Measurements from ENCODE around the gene CCKAR.

Gene CCKAR

DNA sequence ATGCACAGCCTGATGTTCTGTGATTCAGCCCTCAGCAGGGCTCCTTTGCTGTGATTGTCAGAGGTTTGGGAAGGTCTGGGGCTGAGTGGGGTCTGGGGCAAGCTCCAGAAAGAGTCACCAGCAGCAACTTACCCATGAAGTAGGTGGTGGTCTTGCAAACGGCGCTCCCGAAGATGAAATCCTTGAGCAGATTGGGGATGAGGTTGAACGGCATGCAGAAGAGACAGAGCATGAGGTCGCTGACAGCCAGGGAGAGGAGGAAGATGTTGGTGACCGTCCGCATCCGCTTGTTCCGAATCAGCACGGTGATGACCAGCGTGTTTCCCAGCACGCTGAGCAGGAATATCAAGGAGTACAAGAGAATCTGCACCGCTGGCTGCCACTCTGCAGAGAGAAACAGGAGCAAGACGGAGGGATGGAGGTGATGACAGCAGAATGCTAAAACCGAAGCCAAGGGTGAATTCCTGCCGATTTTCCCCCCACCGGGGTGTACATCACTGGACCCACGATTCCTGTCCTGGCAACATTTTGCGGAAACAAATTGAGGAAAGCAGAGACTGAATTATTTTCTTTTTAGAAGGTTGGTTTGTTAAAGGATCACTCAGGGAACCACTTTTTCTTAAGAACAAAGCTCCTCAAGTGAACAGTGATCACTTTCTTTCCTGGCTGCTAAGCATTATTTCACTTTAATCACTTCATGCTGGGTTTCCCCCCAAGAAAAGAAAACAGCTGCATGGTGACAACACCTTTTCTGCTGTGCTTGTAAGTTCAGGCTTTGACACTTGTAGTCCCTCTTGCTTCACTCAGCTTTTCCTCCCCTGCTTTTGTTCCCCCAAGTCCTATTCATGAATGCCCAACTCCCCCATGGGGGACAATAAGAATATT is 941 bp downstream of the CCKAR start:
- DNase-seq, result no peak

DNA sequence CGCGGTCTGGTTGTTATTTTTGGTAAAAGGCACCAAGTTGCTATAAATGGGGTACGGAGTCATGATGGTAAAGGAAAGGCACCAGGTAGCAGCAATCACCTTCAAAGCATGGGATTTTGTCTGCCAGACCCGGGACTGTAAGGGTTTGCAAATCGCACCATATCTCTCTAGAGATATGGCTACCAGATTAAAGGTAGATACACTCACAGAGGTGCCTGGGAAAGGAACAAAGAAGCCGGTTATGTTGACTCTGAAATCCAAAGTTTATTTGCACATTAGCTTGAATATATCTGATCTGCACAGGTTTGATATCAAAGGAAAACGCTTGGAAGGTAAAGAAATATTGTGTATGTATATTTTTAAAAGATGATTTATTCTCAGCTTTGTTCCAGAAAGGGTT is 4.6 kb downstream of the CCKAR start:
- DNase-seq, result no peak

DNA sequence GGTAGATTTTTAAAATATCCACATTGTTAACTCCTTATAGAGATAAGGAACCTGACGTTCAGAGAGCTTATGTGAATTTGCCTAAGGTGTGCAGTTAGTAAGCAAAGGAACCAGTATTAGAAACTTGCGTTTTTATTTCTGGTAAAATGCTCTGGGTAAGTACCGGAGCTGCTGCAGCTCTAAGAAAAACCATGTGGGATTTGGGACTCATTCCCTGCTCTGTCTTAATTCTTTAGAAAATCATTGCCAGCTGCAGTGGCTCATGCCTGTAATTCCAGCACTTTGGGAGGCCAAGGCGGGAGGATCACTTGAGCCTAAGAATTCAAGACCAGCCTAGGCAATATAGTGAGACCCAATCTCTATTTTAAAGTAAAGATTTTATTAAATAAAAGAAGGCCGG is 5.8 kb downstream of the CCKAR start:
- DNase-seq, result no peak

DNA sequence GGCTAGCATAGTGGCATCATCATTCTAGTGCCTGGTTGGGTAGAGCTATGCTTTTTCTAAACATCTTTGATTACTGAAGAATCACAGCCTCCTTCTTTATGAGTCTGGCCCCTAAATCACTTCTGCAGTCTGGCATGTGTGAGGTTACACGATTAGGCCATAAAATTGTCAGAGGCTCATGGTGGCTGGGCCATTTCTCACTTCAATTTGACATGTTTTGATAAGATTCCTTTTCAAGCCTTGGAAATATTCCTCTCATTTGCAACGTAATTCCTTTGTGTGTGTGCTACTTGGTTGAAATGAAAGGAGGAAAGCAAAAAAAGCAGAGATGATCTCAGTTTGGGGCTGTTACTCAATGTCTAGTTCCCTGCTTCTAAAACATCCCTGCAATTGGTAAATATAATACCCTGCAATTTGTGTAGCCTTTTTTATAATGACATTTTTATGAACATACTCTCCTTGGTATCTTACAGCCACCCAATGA is 6.2 kb downstream of the CCKAR start:
- DNase-seq, result no peak

DNA sequence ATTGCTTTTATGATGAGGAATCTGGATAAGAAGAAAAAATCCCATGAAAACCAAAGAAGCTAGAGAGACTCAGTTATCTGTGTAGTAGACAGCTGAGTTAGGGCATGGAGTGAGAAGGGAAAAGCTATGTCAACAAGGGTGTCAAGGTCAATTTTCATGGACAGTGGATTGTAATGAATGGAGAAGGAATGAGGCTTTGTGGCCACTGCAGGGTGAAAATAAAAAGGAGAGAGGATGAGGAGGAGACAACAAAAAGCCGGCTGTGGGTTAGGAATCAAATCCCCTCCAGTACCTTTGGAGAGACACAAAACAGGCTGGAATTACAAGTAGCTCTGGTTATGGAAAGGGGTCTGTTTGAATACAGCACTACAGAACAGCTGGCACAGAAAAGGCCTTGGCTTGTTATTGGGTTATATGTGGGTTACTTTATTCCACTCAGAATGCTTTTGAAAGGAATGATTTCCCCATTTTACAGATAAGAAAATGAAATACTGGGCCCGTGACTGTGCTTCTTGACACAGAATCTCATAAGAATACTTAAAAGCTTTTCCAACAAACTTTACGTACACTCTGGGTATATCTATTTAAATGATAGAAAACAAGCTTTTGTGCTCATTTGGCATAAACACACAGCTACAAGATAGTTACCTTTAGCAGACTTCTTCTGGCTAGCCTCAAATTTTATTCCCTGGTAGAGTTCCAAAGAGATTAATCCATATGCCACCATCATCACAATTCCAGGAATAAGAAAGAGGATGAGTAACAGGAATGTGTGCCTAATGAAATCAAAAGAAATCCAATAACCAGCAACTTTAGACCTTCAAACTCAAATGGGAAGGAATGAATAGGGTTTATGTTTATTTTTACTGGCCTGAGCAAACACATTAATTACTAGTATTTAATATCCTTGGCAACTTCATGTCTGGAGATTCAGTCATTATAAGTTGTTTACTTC is 7.5 kb downstream of the CCKAR start:
- DNase-seq, result no peak

DNA sequence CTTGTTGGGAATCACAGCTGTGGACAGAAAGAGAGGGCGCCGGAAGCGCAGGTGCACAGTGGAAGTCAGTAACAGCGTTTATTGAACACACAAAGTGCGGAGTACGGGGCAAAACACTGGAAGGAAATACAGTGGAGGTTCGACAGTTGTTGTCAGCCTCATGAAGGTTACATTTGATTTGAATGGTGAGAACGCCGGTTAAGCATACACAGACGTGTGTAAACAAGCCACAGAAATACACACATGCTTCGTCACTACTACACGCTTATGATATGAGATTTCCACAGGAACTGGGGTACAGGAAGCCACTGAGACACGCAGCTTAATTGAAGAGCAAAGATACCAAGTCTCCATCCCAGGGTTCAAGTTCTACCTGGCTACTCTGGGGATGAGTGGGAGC is 12.0 kb downstream of the CCKAR start:
- DNase-seq, result no peak

DNA sequence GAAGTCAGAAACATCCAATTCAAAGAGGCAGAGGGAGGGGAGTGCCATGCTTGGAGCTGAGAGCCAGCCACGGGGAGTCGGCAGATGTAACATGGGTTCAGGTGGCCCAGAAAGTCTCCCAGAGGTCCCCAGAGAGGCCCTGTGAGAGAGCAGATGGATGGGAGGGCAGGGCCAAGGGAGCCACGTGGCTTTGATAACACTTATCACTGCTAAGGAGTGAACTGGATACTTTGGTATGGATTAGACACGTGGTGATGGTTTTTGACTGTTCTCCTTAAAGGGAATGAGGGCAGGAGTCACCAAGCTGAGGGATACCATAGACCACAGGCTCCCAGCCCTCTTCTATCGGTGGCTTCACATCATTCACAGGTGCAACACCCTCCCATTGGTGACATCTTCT is 13.7 kb downstream of the CCKAR start:
- peak; percentile 21 to 62 for DNase-seq

DNA sequence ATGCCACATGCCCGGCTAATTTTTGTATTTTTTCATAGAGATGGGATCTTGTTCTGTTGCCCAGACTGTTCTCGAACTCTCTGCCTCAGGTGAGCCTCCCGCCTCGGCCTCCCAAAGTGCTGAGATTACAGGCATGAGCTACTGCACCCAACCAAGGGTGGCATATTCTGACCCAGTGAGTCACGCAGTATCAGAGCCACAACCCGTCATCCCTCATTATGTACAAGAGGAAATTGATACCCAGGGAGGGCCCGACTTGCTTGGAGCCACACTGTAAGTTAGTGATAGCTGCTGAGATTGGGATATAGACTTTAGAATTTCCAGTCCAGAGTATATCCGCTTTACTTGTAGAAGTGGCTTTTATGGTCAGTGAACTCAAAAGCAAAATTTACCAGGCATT is 14.6 kb downstream of the CCKAR start:
- DNase-seq, result no peak

DNA sequence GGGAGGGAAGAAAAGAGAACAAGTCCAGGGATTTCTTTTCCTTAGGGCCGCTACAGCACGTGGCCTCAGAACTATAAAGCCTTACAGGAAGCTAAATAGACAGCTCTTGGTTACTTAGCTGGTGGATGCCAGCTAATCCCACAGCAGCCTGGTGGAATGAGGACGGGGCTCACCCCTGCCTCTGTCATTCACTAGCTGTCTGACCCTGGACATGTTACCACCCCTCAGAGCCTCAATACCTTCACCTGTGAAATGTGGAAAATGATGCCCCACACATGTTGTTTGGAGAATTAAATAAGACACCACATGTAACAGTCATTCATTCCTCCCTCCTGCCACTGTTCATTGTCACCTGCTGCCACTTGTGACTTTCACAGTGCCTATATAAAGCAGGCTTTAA is 15.7 kb downstream of the CCKAR start:
- DNase-seq, result no peak

DNA sequence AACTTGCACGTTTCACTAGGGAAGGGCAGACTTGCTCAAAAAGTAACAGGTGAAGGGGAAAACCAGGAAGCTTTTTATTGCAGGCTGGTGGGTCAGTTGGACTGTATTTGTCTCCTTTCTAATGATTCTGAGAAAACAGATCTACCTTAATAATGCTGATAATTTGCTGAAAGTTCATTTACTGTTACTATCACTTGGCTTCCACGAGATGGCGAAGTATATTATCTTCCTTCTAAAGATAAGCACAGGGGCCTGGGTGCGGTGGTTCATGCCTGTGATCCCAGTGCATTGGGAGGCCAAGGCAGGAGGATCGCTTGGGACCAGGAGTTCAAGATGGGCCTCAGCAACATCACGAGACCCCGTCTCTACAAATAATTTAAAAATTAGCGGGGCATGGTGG is 16.4 kb downstream of the CCKAR start:
- no peak for DNase-seq

DNA sequence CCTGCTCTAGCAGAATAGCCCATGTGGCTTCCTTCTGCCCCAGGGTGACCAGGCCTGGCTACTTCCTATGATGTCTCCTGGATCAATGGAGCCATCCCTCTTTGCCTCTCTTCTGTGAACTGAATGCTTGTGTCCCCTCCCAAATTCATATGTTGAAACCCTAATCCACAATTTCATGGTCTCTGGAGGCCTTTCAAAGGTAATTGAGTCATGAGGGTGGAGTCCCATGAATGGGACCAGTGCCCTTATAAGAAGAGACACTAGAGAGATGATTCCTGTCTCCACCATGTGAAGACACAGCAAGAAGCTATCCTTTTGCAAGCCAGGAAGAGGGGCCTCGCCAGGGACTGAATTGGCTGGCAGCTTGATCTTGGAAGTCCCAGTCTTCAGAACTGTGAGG is 18.4 kb downstream of the CCKAR start:
- no peak for DNase-seq

DNA sequence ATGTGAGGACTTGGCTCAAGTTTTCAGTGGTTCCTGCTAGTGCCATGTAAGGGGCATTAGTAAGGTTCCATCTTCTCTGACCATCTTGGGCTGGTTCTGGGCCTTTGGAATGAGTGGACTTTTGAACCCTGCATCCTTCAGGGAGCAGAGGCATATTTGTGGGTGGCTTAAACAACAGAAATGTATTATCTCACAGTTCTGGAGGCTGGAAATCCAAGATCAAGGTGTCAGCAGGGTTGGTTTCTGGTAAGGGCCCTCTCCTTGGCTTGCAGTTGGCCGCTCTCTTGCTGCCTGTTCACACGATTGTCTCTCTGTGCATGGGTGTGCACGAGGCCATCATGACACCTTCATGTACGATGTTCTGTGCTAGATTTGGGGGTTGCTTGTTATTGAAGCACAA is 21.3 kb downstream of the CCKAR start:
- no peak for DNase-seq

DNA sequence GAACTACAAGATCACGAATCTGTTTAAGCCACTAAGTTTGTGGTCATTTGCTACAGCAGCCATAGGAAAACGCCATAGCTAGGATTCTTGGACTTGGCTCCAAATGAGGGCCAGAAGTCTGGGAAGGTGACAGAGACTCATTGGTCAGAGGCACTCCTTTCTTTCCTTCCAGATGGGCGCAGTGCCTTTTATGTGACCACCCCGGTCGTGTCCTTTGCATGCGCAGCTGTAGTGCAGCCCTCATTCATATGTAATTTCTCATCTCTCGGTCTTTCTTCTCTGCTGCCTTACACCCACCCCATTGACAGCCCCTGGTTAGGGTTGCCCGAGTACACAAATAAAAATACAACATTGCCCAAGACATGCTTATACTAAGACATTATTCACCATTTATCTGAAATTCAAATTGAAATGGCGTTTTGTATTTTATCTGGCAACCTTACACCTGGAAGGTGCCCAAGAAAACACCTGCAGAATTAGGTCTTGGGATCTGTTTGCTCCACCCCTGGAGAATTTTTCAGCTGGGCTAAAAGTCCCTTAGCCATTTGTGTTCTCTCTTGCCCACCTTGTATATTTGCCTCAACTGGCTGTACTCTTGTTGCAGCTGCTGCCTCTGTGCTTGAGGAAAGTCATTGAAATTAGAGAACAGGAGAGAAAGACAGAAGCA is 21.9 kb downstream of the CCKAR start:
- no peak for DNase-seq

DNA sequence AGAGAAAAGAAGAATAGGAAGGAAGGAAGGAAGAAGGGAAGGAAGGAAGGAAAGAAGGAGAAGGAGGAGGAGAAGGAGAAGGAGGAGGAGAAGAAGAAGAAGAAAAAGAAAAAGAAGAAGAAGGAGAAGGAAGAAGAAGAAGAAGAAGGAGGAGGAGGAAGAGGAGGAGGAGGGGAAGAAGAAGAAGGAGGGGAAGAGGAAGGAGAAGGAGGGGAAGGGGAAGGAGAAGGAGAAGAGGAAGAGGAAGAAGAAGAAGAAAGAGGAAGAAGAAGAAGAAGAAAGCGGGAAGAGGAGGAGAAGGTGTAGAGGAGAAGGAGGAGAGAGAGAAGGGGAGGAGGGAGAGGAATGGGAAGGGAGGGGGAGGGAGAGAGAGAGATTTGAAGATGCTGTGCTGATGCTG is 22.6 kb downstream of the CCKAR start:
- no peak for DNase-seq

DNA sequence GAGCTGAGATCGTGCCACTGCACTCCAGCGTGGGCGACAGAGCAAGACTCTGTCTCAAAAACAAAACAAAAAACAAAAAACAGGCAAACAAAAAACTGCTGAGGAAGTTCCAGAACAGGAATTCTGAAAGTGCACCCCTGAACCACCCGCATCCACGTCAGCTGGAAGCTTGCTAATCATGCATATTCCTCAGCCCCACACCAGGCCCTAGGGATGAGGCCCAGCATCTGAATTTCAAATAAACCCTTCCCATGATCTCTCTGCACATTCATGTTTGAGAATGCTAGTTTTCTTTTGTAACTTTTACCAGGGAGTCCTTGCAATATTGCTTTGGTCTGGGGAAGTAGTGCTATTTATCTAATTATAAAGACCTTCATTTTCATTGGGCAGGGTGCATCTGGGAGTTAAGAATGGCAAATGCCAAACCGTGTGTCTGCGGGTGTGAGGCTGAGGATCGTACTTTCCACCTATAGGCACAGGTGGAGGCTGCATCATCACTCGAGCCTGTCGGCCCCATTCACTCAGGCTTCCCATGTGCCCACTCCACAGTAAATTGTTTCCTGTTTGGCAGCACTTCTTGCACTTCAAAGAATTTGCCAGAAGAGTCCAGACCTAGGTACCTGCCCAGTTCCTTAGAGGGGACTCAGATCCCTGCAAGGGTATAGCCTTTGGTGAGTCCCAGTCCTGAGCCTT is 23.6 kb downstream of the CCKAR start:
- DNase-seq, result no peak

DNA sequence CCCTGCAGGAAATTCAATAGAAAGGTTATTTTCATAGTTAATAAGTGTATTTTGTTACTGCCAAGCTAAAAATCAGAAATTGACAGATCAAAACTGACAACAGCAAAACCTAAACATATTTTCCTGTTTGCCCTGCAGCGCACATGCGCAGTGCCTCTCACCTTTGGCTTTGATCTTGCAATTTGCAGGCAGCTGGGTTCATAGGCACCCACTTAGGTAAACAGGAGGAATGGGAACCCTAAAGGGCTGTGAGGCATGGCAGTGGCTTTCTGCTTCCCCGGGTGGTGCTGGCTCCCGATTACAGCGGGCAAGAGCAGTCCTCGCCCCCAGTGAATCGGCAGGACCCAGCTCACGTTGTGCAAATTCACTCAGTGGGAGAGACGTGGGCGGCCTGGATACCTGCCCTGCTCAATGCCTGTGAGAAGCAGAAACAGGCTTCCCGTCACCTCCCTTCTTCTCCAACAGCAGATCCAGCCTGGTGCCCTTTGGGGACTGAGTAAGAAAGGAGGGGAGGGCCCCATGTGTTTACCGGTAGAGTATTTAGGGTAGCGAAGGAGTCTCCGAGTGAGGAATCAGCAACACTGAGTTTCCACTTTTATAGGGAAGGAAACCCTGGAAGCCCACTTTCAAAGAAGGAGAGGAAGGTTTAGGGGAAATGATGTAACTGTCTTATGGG is 25.7 kb downstream of the CCKAR start:
- no peak for DNase-seq

DNA sequence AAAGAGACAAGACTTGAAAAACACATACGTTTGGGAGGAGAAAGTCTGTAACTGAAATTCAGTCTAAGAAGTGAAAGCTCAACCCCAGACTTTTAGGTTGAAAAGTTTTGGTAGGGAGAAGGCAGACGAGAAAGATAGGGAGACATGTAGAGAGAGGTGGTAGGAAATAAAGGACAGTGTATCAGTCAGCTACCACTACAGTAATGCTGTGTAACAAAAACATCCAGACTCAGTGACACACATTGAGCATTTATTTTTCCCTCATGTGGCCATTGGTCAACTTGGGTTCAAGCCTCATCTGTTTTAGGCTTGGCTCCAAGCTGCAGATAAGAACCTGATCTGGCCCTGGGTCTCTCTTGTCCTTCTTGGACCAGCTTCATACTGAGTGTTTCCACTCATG is 26.9 kb downstream of the CCKAR start:
- DNase-seq, result no peak

DNA sequence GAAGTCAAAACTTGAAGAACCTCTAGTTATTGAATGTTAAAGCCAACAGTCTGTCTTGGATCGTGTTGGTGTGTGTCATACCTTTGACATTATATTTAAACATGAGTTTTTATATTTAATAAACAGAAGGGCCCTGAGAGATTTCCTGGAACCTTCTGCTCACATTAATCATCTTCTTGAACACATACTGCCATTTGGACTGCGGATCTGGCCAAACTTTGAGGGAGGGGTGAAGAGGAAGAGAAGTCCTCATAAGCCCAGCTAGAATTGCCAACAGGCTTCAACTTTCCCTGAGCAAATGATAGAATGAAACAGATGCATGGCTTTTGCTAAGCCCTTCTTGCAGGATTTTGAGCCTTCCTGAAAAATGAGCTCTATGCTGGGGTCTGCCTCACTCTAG is 27.4 kb downstream of the CCKAR start:
- no peak for DNase-seq

DNA sequence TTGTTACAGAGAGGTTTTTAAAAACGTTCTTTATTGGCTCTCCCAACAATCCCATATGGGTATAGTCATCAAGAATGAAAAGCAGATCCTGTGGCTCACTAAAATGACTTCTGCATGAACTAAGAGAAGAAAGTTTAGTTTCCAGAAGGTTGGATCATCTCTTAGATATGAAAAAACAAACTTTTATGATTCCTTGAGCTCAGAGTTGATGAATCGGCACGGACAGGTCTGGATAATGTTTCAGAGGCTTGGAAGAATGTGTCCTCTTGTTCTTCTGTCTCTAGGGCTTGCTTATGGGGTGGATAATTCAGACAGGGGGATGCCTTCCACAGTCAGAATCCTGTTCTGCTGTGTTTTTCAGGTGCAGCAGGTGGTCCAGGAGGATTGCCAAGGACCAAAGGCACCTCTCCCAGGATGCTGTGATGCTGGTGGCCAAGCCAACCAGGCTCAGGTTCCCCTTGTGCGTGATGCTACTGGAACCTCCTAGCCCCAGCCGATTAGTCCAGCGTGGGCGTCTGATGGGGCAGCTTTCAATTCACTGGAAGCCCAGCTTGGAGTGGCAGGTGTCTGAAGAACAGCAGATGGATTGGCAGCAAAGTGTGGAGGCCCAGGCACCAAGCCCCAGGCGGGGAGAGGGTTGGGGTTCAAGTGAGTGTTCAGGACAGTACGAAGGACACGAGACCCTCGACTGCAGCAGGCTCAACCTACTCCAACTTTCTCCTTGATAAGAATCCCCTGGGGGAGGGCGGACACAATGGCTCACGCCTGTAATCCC is 30.3 kb downstream of the CCKAR start:
- no peak for DNase-seq

DNA sequence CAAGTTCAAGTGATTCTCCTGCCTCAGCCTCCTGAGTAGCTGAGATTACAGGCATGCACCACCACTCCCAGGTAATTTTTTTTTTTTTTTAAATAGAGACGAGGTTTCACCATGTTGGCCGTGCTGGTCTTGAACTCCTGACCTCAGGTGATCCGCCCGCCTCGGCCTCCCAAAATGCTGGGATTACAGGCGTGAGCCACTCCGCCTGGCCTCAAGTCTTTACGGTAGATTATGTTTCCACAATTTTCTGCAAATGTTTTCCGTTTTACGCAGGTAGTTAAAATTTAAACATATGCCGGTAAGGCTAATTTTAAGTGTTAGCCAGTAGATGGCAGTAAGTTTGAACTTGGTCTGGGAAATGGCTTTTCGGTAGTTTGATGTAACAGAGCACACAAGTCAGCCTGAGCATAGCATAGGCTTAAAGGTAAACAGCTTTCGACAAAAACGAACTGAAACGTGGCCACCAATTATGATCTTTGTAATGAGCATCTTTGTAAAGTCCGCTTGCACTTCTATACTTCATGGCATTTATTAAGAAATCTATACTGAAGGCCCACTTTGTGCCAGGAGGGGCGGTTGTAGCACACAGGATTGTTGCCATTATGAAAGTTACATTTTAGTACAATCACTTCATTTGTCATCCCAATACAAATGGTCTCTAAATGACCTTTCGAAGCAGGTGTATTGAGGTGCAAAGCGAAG is 31.1 kb downstream of the CCKAR start:
- peak in 1 of 2 experiments; percentile 61 for DNase-seq

DNA sequence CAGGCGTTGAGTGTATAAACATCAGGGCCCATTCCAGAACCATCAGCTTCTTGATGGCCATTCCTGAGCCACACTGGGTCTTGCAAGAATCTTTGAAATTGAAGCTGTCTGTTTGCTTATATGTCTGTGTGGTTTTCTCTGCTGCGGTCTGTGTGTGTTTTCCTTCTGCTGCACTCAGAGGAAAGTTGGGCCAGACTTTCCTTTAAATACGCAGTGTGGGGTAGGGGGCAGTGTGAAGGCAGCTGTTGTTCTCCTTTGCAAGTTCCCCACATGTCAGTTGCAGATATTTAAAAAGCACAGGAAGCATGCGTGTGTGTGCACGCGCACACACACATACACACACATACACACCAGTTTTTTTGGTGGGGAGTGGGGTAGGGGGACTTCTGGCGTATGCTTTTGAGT is 32.1 kb downstream of the CCKAR start:
- no peak for DNase-seq

Measured in NCI-H524 (cell line).